GM13977 (cell line): ENCODE measurements around the gene PAQR7.

ENCODE experiments used
- DNase-seq: peaks from one replicate; pipeline ENCODE4 v3.0.0; 2012; ENCODE audit warnings: low spot score
- in situ Hi-C: fragments of 300-500 bp; cut with MboI; formaldehyde crosslinking; loops from one replicate; pipeline ENCODE4 v1.12.0; 2022; ENCODE audit warnings: low sequenced_read_pairs, low pct_unique_long_range_greater_than_20kb, mixed read lengths, inconsistent platforms; ENCODE audit not compliant: unreplicated experiment
- TF ChIP-seq, protein P1 (sequence below): IDR thresholded peaks from 2 replicates; pipeline ENCODE4 v1.5.1; 2012; ENCODE audit warnings: mild to moderate bottlenecking, control low read depth; ENCODE audit not compliant: insufficient read depth; ENCODE audit errors: extremely low read depth, missing control alignments

Gene PAQR7

DNA sequence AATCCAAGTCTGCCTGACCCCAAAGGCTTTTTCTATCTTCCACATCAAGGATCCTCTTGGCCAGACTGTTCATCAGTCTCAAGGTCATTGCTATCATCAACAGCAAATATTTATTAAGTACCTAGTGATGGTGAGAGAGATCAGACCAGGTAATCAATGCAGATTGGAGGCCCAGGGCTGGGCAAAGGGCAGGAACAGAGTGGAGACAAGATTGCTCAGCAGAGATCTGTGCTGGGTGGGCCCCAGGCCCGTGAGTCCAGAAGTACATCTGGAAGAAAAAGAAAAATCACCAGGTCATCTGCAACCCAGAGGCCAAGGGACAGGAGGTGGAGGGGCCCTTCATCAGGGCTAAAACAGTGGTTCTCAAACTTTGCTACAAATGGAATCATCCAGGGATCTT, 10.1 kb upstream of the PAQR7 start:
- no peak for DNase-seq
- in situ Hi-C loops = no loop called here
- TF ChIP-seq, protein P1, sequence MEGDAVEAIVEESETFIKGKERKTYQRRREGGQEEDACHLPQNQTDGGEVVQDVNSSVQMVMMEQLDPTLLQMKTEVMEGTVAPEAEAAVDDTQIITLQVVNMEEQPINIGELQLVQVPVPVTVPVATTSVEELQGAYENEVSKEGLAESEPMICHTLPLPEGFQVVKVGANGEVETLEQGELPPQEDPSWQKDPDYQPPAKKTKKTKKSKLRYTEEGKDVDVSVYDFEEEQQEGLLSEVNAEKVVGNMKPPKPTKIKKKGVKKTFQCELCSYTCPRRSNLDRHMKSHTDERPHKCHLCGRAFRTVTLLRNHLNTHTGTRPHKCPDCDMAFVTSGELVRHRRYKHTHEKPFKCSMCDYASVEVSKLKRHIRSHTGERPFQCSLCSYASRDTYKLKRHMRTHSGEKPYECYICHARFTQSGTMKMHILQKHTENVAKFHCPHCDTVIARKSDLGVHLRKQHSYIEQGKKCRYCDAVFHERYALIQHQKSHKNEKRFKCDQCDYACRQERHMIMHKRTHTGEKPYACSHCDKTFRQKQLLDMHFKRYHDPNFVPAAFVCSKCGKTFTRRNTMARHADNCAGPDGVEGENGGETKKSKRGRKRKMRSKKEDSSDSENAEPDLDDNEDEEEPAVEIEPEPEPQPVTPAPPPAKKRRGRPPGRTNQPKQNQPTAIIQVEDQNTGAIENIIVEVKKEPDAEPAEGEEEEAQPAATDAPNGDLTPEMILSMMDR = no peak

DNA sequence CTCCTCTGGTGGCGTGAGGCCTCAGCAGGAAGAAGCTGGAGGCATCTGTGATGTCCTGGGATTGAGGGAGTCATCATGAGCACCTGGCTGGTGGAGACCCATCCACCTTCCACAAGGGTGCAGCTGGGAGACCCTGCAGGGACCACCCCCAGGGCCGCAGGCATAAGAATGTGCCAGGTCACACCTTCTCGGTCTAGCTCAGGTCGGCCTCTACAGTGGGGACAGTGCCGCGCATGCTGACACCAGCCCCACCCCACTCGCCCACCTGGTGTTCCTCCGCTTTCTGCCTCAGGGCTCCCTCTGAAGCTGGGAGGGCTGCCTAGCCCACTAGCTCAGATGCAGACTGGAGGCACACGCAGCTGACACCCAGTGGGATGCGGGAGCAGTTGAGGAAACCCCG, 5.8 kb upstream of the PAQR7 start:
- DNase-seq = no peak
- in situ Hi-C loops = no loop called here
- TF ChIP-seq, protein P1 = no peak

DNA sequence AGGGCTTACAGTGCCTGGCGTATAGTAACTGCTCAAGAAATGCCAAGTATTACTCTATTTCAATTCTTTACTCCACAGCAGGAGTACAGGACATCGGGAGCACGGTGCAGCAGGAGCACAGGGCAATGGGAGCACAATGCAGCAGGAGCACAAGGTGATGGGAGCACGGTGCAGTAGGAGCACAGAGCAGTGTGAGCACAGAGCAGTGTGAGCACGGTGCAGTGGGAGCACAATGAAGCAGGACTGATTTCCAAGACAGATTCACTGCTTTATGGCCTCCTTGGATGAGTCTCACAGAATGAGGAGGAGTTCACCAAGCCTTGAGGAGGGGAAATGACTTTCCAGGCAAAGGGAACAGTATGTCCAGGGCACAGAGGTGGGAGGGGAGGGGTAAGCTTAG, 5.0 kb upstream of the PAQR7 start:
- TF ChIP-seq, protein P1 = no peak
- no peak for DNase-seq
- in situ Hi-C loops = no loop called here

DNA sequence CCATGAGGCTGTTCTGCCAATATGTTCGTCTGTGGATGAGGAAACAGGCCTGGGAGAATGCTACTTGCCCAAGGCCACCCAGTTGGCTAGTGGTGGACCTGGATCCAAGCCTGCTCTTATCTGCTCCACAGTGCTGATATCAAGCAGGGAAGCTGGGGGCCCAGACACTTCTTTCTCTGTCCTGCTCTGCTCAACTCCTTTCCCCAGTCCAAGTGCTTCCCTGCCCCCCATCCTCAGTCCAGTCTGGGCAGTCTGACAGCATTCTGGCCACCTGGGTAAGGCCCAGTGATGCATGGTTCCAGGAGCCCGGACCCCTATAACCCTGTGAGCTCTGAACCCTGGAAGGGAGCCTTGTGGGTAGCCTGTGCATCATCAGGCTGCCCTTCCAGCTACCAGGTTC, 4.2 kb upstream of the PAQR7 start:
- TF ChIP-seq, protein P1 = no peak
- DNase-seq = no peak
- in situ Hi-C loops = no loop called here

DNA sequence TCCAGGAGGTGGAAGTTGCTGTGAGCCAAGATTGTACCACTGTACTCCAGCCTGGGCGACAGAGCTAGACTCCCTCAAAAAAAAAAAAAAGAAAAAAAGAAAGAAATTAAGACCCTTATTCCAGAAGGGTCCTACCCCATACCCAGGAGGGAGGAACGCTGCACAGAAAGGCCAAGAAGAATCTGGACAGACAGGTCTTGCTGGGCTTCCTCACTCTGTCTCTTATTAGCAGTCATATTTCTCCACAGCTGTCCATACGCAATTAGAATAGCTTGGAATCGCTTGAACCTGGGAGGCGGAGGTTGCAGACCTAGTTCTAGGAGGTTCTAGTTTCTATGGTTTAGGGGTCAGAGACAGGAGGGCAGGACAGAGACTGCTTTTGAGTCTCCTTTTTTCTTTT, 3.2 kb upstream of the PAQR7 start:
- TF ChIP-seq, protein P1 = no peak
- in situ Hi-C loops = no loop called here
- no peak for DNase-seq

DNA sequence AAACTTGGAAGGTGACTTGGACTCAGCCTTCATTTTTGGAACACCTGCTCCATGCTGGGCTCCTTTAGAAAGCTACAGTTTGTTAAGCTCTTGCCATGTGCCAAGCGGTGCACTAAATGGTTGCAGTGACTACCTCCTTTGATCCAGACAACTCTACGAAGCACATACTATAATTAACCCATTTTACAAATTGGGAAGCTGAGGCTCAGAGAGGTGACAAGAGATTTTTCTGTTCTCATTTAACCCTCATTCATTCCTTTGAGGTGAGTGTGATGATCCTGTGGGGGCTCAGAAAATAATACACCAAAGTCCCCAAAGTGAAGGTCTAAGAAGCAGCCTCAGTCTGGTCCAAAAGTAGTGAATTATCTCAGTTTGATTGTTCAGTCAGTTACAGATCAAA, 1.6 kb upstream of the PAQR7 start:
- TF ChIP-seq, protein P1 = no peak
- in situ Hi-C loops = no loop called here
- no peak for DNase-seq

DNA sequence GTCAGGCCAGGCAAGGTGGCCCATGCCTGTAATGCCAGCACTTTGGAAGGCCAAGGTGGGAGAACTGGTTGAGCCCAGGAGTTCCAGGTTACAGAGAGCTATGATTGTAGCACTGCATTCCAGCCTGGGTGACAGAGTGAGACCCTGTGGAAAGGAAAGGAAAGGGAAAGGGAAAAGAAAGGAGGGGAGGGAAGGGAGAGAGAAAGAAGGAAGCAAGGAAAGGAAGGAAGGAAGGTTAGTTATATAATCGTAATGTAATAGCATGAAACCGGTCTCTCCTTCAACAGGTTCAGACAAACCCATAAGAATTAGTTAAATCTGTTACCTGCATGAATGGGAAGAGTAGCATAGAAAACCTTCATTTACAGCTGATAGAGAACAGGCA, 1.2 kb upstream of the PAQR7 start:
- TF ChIP-seq, protein P1 = no peak
- in situ Hi-C loops = no loop called here
- no peak for DNase-seq
